ENCODE data around the gene SLC8A2. TPM values are rescaled to one million over a fixed set of nuclear protein-coding genes. Genes with fewer than 3 reads are reported as not detected.

SLC8A2 gene
- total RNA-seq, 1 experiment from 2014 or later, result 0.10 TPM

- Histone ChIP-seq H3K4me1 (ENCODE audit: control insufficient read depth, insufficient read depth, low read length) (no peaks in the 10 kb centered on the region), H3K4me3 (ENCODE audit: low read depth in 2 of 2, low read length in 2 of 2) (no peak overlapping the region), H3K36me3 (ENCODE audit: control insufficient read depth, insufficient read depth, low read length) (no peaks in the 10 kb centered on the region), H3K9me3 (ENCODE audit: control insufficient read depth, insufficient read depth, low read depth, low read length) (no peaks in the 10 kb centered on the region), H3K27ac (ENCODE audit: low read length) (no peak overlapping the region), H3K27me3 (ENCODE audit: control insufficient read depth, insufficient read depth, low read length) (no peaks in the 10 kb centered on the region)
- ATAC-seq (no peak), DNase-seq (ENCODE audit: low read depth, low spot score) (no peak)
- CTCF ChIA-PET, result interaction anchor here (0.6 to 0.7 kb wide), 2 partner anchors 113 to 397 kb away, joined by 4 read pairs; no protein-coding TSS in a partner anchor
- intact Hi-C loops (cut with micrococcal nuclease; ENCODE audit: unreplicated experiment), result loop anchor here (5.0 kb wide), 1 partner anchor 268 kb away; no protein-coding TSS in a partner anchor
- BruUV-seq (replicated peaks), result no TSS peak
- TF ChIP-seq TCF7L2 (IDR thresholded peaks at IDR 0.05; ENCODE audit: low read depth, low read length), result no peak
- TF ChIP-seq SIN3A (IDR thresholded peaks at IDR 0.05; ENCODE audit: borderline replicate concordance, insufficient read depth, low read depth, low read length), result no peak
- no peak for TF ChIP-seq POLR2AphosphoS5 (IDR thresholded peaks at IDR 0.05; ENCODE audit: low read depth, low read length)
- TF ChIP-seq CTCF (IDR thresholded peaks at IDR 0.05), result no peak
- no peak for TF ChIP-seq REST (IDR thresholded peaks at IDR 0.05; ENCODE audit: insufficient read depth in 1 of 2, low read depth in 2 of 2, low read length in 1 of 2)
- POLR2A ChIA-PET, result interaction anchor here (0.5 to 0.7 kb wide), 2 partner anchors 36 to 90 kb away, joined by 3 to 5 read pairs; partner anchors contain the start of gene DHX34
- in situ Hi-C loops (cut with HindIII; ENCODE audit: low pct_unique_long_range_greater_than_20kb, low sequenced_read_pairs), result no loop called here
These were observed 32.9 kb downstream of the SLC8A2 start for GRCh38 chr19:47438793-47439220.

GRCh38 chr19:47437500-47437899 is 34.2 kb downstream of the SLC8A2 start:
- H3K9me3 ChIP-seq (ENCODE audit: control insufficient read depth, insufficient read depth, low read depth, low read length), result no peaks in the 10 kb centered on the region
- ChIA-PET CTCF (interaction anchor here (0.6 to 1.6 kb wide), 3 partner anchors 35 to 269 kb away, joined by 4 to 10 read pairs (median 4); no protein-coding TSS in a partner anchor), POLR2A (no interaction called here)
- H3K27ac ChIP-seq (ENCODE audit: low read length), result no peak overlapping the region
- no peaks in the 10 kb centered on the region for H3K36me3 ChIP-seq (ENCODE audit: control insufficient read depth, insufficient read depth, low read length)
- in situ Hi-C loops (cut with HindIII; ENCODE audit: low pct_unique_long_range_greater_than_20kb, low sequenced_read_pairs), result no loop called here
- TF ChIP-seq SIN3A (IDR thresholded peaks at IDR 0.05; ENCODE audit: borderline replicate concordance, insufficient read depth, low read depth, low read length) (no peak), REST (IDR thresholded peaks at IDR 0.05; ENCODE audit: insufficient read depth in 1 of 2, low read depth in 2 of 2, low read length in 1 of 2) (peak; percentile 90 to 91)
- H3K4me3 ChIP-seq (ENCODE audit: low read depth in 2 of 2, low read length in 2 of 2), result no peak overlapping the region
- no peaks in the 10 kb centered on the region for H3K27me3 ChIP-seq (ENCODE audit: control insufficient read depth, insufficient read depth, low read length)
- no peaks in the 10 kb centered on the region for H3K4me1 ChIP-seq (ENCODE audit: control insufficient read depth, insufficient read depth, low read length)
- intact Hi-C loops (cut with micrococcal nuclease; ENCODE audit: unreplicated experiment), result loop anchor here (5.0 kb wide), 1 partner anchor 270 kb away; no protein-coding TSS in a partner anchor
- BruUV-seq (replicated peaks), result no TSS peak
- DNase-seq (ENCODE audit: low read depth, low spot score) (no peak), ATAC-seq (no peak)

Data from Panc1 (cell line).